Ramos (cell line): ENCODE data around the gene FKBP15.

Source experiments
- in situ Hi-C: fragments of 300-500 bp; cut with MboI; formaldehyde crosslinking; loops from one replicate; pipeline ENCODE4 v1.14.3; 2022; ENCODE audit warnings: low sequenced_read_pairs; ENCODE audit not compliant: unreplicated experiment

FKBP15 gene

GRCh38 chr9:113184539-113184938 is 36.5 kb downstream of the FKBP15 start:
- in situ Hi-C loops: no loop called here

GRCh38 chr9:113183956-113184488 is 37.1 kb downstream of the FKBP15 start:
- in situ Hi-C loops: no loop called here

GRCh38 chr9:113181165-113181564 is 39.9 kb downstream of the FKBP15 start:
- in situ Hi-C loops: no loop called here

GRCh38 chr9:113179839-113180238 is 41.2 kb downstream of the FKBP15 start:
- in situ Hi-C loops: no loop called here

GRCh38 chr9:113178087-113178486 is 43.0 kb downstream of the FKBP15 start:
- in situ Hi-C loops: no loop called here

GRCh38 chr9:113177251-113177650 is 43.8 kb downstream of the FKBP15 start:
- in situ Hi-C loops: no loop called here

GRCh38 chr9:113176803-113177202 is 44.3 kb downstream of the FKBP15 start:
- in situ Hi-C loops: no loop called here

- in situ Hi-C loops: loop anchor here (25.0 kb wide), 1 partner anchor 111 kb away; the partner anchor contains the start of gene ZFP37
These were observed 47.7 kb downstream of the FKBP15 start for GRCh38 chr9:113173341-113173740.

- in situ Hi-C loops: loop anchor here (25.0 kb wide), 1 partner anchor 107 kb away; the partner anchor contains the start of gene ZFP37
These were observed 52.3 kb downstream of the FKBP15 start for GRCh38 chr9:113168809-113169208.

- in situ Hi-C loops: loop anchor here (25.0 kb wide), 1 partner anchor 104 kb away; the partner anchor contains the start of gene ZFP37
These were observed 55.0 kb downstream of the FKBP15 start for GRCh38 chr9:113166039-113166438.

GRCh38 chr9:113164536-113165300 is 56.4 kb downstream of the FKBP15 start:
- in situ Hi-C loops: loop anchor here (25.0 kb wide), 1 partner anchor 102 kb away; the partner anchor contains the start of gene ZFP37

- in situ Hi-C loops: loop anchor here (25.0 kb wide), 1 partner anchor 101 kb away; the partner anchor contains the start of gene ZFP37
These were observed 58.1 kb downstream of the FKBP15 start for GRCh38 chr9:113163001-113163400.

- in situ Hi-C loops: loop anchor here (25.0 kb wide), 1 partner anchor 98 kb away; the partner anchor contains the start of gene ZFP37
These were observed 60.5 kb downstream of the FKBP15 start for GRCh38 chr9:113160571-113160970.

- in situ Hi-C loops: loop anchor here (25.0 kb wide), 1 partner anchor 96 kb away; the partner anchor contains the start of gene ZFP37
These were observed 62.6 kb downstream of the FKBP15 start for GRCh38 chr9:113158446-113158845.

- in situ Hi-C loops: loop anchor here (25.0 kb wide), 1 partner anchor 95 kb away; the partner anchor contains the start of gene ZFP37
These were observed 64.2 kb downstream of the FKBP15 start for GRCh38 chr9:113156880-113157279.

GRCh38 chr9:113155911-113156588 is 65.0 kb downstream of the FKBP15 start:
- in situ Hi-C loops: loop anchor here (25.0 kb wide), 1 partner anchor 94 kb away; the partner anchor contains the start of gene ZFP37

GRCh38 chr9:113154946-113155345 is 66.1 kb downstream of the FKBP15 start:
- in situ Hi-C loops: loop anchor here (25.0 kb wide), 1 partner anchor 93 kb away; the partner anchor contains the start of gene ZFP37

GRCh38 chr9:113154471-113154870 is 66.6 kb downstream of the FKBP15 start:
- in situ Hi-C loops: loop anchor here (25.0 kb wide), 1 partner anchor 92 kb away; the partner anchor contains the start of gene ZFP37

- in situ Hi-C loops: loop anchor here (25.0 kb wide), 1 partner anchor 91 kb away; the partner anchor contains the start of gene ZFP37
These were observed 67.5 kb downstream of the FKBP15 start for GRCh38 chr9:113153599-113153998.

- in situ Hi-C loops: loop anchor here (25.0 kb wide), 1 partner anchor 90 kb away; the partner anchor contains the start of gene ZFP37
These were observed 68.4 kb downstream of the FKBP15 start for GRCh38 chr9:113152699-113153098.
